DND-41 (cell line): Measurements from ENCODE around the gene SPNS3.
A peak's percentile ranks its signal among the peaks of the same experiment; 100 is the strongest.

ENCODE experiments used
- ATAC-seq: fragments of 200-7000 bp; cut with Tn5 transposase; 3 replicates; pipeline ENCODE4 v1.9.1; 2021; ENCODE audit warnings: low read depth; ENCODE audit not compliant: insufficient read depth
- DNase-seq: peaks from one replicate; pipeline ENCODE4 v3.0.0-alpha.2; 2020
- H2AFZ ChIP-seq: 2 replicates; pipeline ENCODE4 v1.6.0; 2012; ENCODE audit warnings: low read depth, low read length
- H3K27ac ChIP-seq: 2 replicates; pipeline ENCODE4 v1.5.1; 2012; ENCODE audit warnings: low read length, inconsistent platforms
- H3K27me3 ChIP-seq: fragments of 200-600 bp; sonication (generic); 2 replicates; pipeline ENCODE4 v1.6.0; 2012; ENCODE audit warnings: low read length, mild to moderate bottlenecking, inconsistent platforms; ENCODE audit not compliant: insufficient read depth, poor library complexity
- H3K36me3 ChIP-seq: 2 replicates; pipeline ENCODE4 v1.5.1; 2012; ENCODE audit warnings: low read length, inconsistent platforms; ENCODE audit not compliant: insufficient read depth
- H3K4me1 ChIP-seq: 2 replicates; pipeline ENCODE4 v1.5.1; 2012; ENCODE audit warnings: mild to moderate bottlenecking, low read length; ENCODE audit not compliant: insufficient read depth
- H3K4me2 ChIP-seq: 2 replicates; pipeline ENCODE4 v1.6.0; 2012; ENCODE audit warnings: mild to moderate bottlenecking, moderate library complexity, low read length, inconsistent platforms; ENCODE audit not compliant: insufficient read depth
- H3K4me3 ChIP-seq, 2 experiments: fragments of 200-600 bp in 1 of 2; shearing (Covaris generic) in 1 of 2; 2 replicates each; pipeline ENCODE4 v1.5.1; 2012 to 2016; ENCODE audit warnings: inconsistent platforms in 2 of 2, low read length in 2 of 2, mild to moderate bottlenecking in 2 of 2, low read depth in 1 of 2, moderate library complexity in 1 of 2
- H3K79me2 ChIP-seq: 2 replicates; pipeline ENCODE4 v1.6.0; 2012; ENCODE audit warnings: low read length, inconsistent platforms; ENCODE audit not compliant: insufficient read depth
- H3K9ac ChIP-seq: 2 replicates; pipeline ENCODE4 v1.6.0; 2012; ENCODE audit warnings: low read depth, mild to moderate bottlenecking, inconsistent platforms, low read length, moderate library complexity
- H3K9me3 ChIP-seq: 2 replicates; pipeline ENCODE4 v1.5.1; 2012; ENCODE audit warnings: low read length, moderate library complexity, mild to moderate bottlenecking, inconsistent platforms; ENCODE audit not compliant: insufficient read depth, severe bottlenecking
- H4K20me1 ChIP-seq: 2 replicates; pipeline ENCODE4 v1.6.0; 2012; ENCODE audit warnings: low read length; ENCODE audit not compliant: insufficient read depth
- CTCF ChIP-seq: IDR thresholded peaks from 2 replicates; pipeline ENCODE4 v1.5.1; 2012; ENCODE audit warnings: borderline replicate concordance, low read length, moderate library complexity, mild to moderate bottlenecking; ENCODE audit not compliant: poor library complexity, severe bottlenecking; ENCODE audit errors: extremely low read depth
- EZH2 ChIP-seq: IDR thresholded peaks from 3 replicates; pipeline ENCODE4 v1.6.1; 2012; ENCODE audit warnings: borderline replicate concordance, low read depth, mild to moderate bottlenecking, moderate library complexity, low read length, inconsistent platforms; ENCODE audit not compliant: severe bottlenecking

SPNS3 gene

DNA sequence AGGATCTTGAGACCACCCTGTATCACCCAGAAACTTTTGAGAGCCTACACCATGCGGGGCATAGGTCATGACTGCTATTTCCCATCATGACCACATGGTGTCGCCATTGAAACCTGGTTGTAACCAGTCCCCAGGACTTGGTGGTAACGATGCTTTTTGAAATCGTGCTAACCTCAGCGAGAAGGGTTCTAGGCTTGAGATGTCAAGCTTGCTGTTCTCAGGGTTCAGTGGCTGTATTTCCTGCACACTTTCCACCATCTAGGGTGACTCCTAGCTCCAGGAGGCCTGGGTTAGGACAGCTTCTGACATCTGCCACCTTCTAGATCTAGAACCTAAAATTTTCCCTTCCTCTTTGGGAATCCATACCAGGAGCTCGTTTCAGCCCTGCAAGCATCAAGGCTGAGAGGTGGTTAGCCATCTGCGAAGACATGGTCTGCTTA, 13.0 kb upstream of the SPNS3 start:
- TF ChIP-seq CTCF (peak; percentile 97), EZH2 (no peak)
- Histone ChIP-seq H3K9me3 (no peaks in the 10 kb centered on the region), H3K4me3 (no peak overlapping the region), H3K4me2 (peak overlapping the region; percentile 49), H3K36me3 (no peaks in the 10 kb centered on the region), H3K9ac (no peak overlapping the region), H3K4me1 (peaks cover 8% of the 10 kb centered on the region), H3K79me2 (no peaks in the 10 kb centered on the region), H3K27ac (peak overlapping the region; percentile 61), H2AFZ (peak overlapping the region; percentile 85), H3K27me3 (no peaks in the 10 kb centered on the region), H4K20me1 (no peaks in the 10 kb centered on the region)
- ATAC-seq (peak; percentile 98), DNase-seq (peak; percentile 81)

DNA sequence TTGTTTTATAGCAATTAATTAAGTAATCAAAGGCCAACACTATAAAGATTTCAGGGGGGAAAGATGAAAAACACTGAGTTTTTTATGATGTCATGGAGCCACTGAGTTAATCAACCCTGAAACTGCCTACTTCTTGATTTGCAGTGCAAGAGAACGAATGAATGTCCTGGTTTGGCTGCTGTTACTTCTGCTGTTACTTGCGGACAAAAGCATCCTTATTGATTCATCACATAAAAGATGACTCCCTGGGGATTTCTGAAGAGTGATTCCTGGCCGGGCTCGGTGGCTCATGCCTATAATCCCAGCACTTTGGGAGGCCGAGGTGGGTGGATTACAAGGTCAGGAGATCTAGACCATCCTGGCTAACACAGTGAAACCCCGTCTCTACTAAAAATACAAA, 10.9 kb upstream of the SPNS3 start:
- H3K4me3 ChIP-seq = no peak overlapping the region
- H3K9ac ChIP-seq = no peak overlapping the region
- no peaks in the 10 kb centered on the region for H4K20me1 ChIP-seq
- H2AFZ ChIP-seq = no peak overlapping the region
- H3K4me1 ChIP-seq = peaks cover 8% of the 10 kb centered on the region
- H3K4me2 ChIP-seq = no peak overlapping the region
- ATAC-seq (no peak), DNase-seq (no peak)
- H3K27ac ChIP-seq = no peak overlapping the region
- TF ChIP-seq CTCF (no peak), EZH2 (no peak)
- no peaks in the 10 kb centered on the region for H3K79me2 ChIP-seq
- no peaks in the 10 kb centered on the region for H3K27me3 ChIP-seq
- H3K36me3 ChIP-seq = no peaks in the 10 kb centered on the region
- no peaks in the 10 kb centered on the region for H3K9me3 ChIP-seq

GRCh38 chr17:4425398-4425797, 8.3 kb upstream of the SPNS3 start:
- Histone ChIP-seq H4K20me1 (no peaks in the 10 kb centered on the region), H3K4me3 (no peak overlapping the region), H3K4me1 (peaks cover 8% of the 10 kb centered on the region), H2AFZ (no peak overlapping the region), H3K79me2 (no peaks in the 10 kb centered on the region), H3K9ac (no peak overlapping the region), H3K27me3 (no peaks in the 10 kb centered on the region), H3K36me3 (no peaks in the 10 kb centered on the region), H3K4me2 (no peak overlapping the region), H3K27ac (no peak overlapping the region), H3K9me3 (no peaks in the 10 kb centered on the region)
- TF ChIP-seq CTCF (no peak), EZH2 (no peak)
- no peak for ATAC-seq
- DNase-seq = no peak
